Measurements from ENCODE around the gene ZBTB7C.
A peak's percentile ranks its signal among the peaks of the same experiment; 100 is the strongest.

Gene ZBTB7C

GRCh38 chr18:48418539-48419276 is 9.5 kb upstream of the ZBTB7C start:
- no peak for DNase-seq (ENCODE audit: low read depth)

DNA sequence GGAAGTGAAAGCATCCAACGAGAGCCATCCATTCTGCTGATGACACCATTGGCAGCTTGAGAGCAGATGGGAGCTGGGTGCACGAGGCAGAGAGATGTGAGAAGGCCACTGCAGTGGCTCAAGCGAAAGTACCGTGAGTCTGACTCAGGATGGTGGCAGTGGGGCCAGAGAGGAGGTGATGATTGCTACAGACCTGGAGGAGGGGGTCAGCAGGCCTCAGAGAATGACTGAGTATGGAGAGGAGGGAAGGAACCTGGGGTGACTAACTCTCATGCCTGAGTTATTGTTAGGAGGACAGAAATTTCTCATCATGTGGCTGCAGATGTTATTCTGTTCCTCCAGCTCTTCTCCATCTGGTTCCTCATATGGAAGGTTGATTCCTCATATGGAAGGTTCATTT is 8.8 kb upstream of the ZBTB7C start:
- no peak for DNase-seq (ENCODE audit: low read depth)

DNA sequence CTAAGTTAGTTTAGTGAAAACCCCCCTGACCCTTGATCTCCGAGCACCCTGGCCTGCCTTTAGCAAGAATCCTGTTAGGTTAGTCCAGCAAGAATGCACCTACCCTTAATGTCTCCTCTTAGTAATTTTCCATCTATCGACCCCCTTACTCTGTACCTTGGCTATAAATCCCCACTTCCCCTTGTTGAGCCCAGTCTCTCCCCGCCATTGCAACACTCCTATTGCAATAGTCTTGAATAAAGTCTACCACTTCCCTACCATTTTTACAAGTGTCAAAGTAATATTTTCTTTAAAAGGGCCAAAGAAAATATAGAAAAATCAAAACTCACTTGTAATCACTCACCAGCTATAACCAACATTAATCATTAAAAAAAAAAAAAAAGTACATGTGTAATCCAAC is 4.2 kb upstream of the ZBTB7C start:
- no peak for DNase-seq (ENCODE audit: low read depth)

DNA sequence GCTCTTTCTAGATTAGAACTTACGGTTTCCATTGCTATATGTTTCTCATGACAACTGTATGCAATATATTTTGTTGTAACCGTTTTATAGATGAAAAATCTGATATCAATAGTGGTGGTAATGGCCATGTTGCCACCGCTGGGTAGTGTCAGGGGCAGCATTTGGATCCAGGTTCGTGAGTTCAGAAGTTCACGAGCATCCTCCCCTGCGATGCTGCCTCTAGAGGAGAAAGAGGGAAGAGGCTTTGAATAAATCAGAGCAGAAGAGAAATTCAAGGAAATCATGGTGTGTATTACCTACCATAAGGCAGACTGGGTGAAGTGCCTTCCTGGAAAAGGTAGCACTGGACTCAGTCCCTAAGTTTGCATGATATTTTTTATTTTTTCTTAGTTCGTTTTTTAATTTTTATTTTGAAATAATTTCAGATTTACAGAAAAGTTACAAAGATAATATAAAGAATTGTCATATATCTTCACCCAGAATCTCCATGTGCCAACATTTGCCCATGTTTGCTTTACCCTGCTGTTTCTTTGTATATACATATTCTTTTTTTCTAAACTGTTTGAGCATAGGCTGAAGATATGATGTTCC is 3.3 kb upstream of the ZBTB7C start:
- no peak for DNase-seq (ENCODE audit: low read depth)

DNA sequence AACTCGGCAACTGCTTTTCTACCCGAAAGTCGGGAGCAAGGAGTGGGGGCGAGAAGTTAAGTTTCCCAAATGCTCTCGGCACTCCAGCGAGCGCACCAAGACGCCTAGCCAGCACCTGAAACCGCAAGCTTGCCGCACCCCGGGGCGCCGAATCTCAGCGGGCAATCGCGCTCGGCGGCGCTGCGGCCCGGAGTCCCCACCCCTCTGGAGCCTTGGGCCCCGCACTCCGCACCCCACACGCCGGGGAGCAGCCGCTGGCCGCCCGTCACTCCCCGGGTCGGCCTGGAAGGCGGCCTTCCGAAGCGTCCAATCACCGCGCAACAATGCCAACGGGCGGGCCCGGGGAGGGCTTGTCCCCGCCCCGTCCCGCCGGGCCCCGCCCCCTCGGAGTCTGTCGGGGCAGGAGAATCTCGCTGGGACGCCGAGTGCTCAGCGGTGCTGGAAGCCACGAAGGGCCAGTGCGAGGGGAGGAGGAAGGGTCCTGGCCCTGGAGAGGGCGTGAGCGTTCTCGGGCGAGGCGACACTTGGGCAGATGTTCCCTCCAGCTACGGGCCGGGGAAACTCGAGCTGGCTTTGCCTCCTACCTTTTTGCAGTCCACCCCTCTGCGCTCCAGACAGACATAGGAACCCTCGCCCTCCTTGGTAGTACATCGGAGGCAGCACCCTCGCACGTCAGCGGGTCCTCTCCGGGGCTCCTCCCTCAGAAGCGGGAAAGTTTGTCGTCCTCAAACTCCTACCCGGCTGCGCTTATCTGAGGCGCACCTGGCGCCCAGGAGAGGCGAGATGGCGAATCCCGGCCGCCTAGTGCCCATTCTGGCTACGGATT is 1.1 kb upstream of the ZBTB7C start:
- peak; percentile 69 for DNase-seq (ENCODE audit: low read depth)

- no peak for DNase-seq (ENCODE audit: low read depth)
Measured at GRCh38 chr18:48409591-48410094, 460 bp upstream of the ZBTB7C start.

DNA sequence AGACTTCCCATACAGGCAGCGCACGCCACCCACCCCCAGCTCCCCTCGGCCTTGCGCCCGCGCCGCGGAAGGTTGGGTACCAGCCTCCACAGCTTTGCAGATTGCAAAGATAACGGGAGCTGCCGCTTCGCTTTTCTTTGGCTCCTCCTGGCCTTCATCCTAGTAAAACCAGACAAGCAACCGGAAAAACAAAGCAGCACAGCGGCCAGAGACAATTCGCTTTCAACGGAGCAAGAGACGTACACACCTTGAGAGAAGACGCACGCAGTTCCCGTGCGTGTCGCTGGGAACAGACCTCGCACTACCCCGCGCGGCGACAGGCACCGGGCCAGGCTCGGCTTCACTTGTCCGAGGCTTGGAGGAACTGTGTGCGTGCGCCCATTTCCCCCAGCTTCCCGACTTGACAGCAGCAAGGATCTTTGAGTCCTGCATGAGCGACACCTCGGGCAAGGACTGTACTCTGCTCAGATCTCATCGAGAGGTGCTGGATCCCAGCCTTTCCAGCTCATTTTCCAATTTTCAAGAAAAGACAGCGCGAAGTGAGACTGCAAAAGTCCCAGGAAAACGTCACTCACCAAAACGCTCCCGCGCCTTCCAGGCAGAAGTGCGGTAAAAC is 964 bp downstream of the ZBTB7C start:
- no peak for DNase-seq (ENCODE audit: low read depth)

- no peak for DNase-seq (ENCODE audit: low read depth)
Measured at GRCh38 chr18:48407358-48407757, 1.8 kb downstream of the ZBTB7C start.

- DNase-seq (ENCODE audit: low read depth), result no peak
Measured at GRCh38 chr18:48405978-48406377, 3.2 kb downstream of the ZBTB7C start.

GRCh38 chr18:48404716-48405507 is 4.3 kb downstream of the ZBTB7C start:
- DNase-seq (ENCODE audit: low read depth), result no peak

GRCh38 chr18:48402953-48403352 is 6.2 kb downstream of the ZBTB7C start:
- DNase-seq (ENCODE audit: low read depth), result no peak

- no peak for DNase-seq (ENCODE audit: low read depth)
Measured at GRCh38 chr18:48399303-48400075, 9.7 kb downstream of the ZBTB7C start.

DNA sequence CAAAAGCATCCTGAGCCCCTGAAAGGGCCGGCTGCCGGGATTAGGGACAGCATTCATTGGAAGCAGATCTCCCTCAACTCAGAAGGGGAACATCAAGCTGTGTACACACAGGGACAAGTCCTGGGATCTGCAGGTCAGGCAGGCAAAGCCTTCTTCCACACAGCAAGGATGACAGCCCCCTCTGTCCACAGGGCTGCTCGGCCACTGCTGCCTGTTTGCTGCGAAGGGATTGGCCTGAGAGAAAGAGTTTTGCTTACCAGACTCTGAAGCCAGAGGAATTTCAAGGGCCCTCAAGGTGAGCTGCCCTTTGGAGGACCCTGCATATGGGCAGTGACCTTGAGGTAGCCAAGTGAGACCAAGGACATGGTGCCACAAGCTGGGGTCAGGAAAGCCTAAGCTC is 11.1 kb downstream of the ZBTB7C start:
- no peak for DNase-seq (ENCODE audit: low read depth)

DNA sequence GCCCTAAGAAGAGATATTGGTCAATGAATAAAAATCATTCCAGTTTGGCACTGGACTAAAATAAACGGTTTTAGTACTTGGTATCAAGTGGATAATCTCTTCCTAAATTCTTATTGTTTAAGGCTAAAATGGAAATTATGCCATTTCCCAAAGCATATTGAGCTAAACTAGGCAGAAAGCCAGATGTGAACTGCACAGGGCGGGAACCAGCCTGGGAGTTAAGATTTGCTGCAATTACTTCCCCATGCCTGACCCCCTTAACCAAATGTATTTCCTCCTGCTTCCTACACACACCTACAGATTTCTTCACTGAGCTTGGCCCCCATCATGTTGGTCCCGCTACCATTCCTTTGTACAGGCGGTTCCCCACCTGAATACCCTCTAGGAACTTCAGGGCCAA is 12.2 kb downstream of the ZBTB7C start:
- no peak for DNase-seq (ENCODE audit: low read depth)

DNA sequence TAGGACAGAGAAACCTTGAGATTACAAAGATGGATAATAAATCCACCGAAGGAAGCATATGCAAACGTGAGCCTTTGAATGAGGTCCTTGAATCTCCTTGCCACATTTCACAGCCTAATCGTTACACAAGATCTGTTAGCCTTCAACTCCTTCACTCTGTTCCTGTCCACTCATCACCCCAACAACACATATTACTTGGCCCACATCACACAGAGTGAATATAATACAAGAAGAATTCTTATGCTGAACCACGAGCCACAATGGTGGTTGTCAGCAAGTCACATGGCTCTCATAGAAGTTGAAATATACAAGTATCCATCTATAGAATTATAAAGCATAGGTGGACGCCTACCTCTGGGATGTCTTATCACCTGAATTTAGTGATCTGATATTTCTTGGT is 12.6 kb downstream of the ZBTB7C start:
- no peak for DNase-seq (ENCODE audit: low read depth)

DNA sequence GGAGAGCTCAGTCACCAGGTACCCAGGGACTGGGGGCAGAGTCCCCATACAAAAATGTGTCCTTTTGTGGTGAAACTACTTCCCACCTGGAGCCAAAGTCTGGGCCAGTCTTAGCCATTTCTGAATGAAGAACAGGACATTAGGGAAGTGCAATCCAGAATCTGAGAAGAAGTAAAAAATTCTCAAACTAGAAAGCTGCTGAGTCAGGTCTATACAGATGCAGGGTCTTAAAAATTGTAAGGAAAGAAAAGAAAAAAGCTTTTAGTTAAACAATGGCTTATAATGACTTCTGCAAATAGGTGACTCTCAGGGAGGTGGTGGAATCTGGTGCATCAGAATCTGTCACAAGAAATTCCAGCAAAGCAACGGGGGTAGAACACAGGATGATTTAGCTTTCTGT is 13.5 kb downstream of the ZBTB7C start:
- no peak for DNase-seq (ENCODE audit: low read depth)

GRCh38 chr18:48394176-48394575 is 15.0 kb downstream of the ZBTB7C start:
- no peak for DNase-seq (ENCODE audit: low read depth)

DNA sequence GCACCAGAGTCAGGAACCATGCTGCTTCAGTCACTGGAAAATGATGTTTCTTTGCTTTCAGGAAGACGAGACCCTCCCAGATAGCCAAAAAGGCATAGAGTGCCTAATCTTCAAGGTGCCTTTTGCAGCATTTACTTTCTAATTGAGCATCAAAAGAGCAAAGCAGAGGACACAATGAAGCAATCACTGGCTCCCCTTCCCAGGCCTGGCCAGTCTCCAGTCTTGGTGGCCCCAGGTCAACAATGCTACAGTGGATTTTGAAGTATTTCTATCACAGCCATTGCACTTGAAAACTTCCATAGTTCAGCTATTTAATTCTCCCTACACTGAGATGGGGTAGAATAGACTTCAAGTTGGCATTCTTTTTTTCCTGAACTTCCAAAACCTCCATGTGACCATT is 15.4 kb downstream of the ZBTB7C start:
- DNase-seq (ENCODE audit: low read depth), result no peak

GRCh38 chr18:48393170-48393569 is 16.0 kb downstream of the ZBTB7C start:
- DNase-seq (ENCODE audit: low read depth), result no peak

DNA sequence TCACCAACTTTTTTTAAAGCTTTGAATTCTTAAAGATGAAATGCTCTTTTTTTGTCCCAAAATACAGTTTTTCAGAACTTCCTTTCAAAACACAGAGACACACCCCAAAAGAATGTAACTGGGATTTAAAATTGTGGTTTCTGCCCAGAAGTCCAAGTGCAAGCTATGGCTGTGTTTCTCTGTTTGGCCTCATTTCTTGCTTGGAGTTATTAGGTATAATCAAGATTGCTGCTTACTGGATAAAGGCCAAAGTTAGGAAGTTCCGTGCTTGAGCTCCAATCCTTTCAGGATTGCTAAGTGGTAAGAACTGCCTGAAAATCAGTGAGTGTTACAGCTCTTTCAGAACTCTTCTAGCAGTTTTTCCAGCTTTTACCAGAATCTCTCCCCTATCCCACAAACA is 16.9 kb downstream of the ZBTB7C start:
- no peak for DNase-seq (ENCODE audit: low read depth)

DNA sequence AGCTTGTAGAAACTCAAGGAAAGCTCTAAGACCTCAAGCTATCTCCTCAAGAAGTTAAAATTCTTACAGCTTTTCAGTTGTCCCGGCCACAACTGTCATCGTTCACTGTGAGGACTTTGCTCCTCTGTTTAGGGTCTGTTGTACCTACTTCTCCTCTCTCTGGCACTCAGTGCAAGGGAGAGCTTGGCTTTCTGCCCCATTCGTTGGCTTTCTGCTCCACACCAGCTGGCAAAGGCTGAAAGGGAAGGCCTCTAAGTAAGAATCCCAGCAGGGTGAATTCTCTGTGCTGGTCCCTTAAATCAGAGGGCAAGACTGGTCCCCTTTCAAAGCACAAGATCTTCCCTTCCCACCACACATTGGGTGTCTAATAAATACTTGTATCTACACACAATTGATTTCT is 17.3 kb downstream of the ZBTB7C start:
- no peak for DNase-seq (ENCODE audit: low read depth)
